Measurements from ENCODE around the gene BABAM2. TPM values are rescaled to one million over a fixed set of nuclear protein-coding genes. Genes with fewer than 3 reads are reported as not detected.

BABAM2 gene
- total RNA-seq, 1 donor from 2014 or later = 37.1 TPM

- Mint-ChIP-seq H3K9me3 (ENCODE audit: low read depth) (no peaks in the 10 kb centered on the region), H3K27me3 (no peaks in the 10 kb centered on the region), H3K36me3 (ENCODE audit: insufficient read depth) (peaks cover 4% of the 10 kb centered on the region), H3K27ac (no peak overlapping the region), H3K4me1 (ENCODE audit: low read depth) (peaks cover 5% of the 10 kb centered on the region), H3K4me3 (ENCODE audit: low read depth) (no peak overlapping the region)
- no peak for DNase-seq (ENCODE audit: low spot score, unreplicated experiment)
- TF ChIP-seq CTCF (IDR thresholded peaks at IDR 0.05; ENCODE audit: unreplicated experiment) = no peak
Measured at GRCh38 chr2:28162564-28162963, 272.0 kb downstream of the BABAM2 start.

GRCh38 chr2:28163028-28163427, 272.5 kb downstream of the BABAM2 start:
- no peak for TF ChIP-seq CTCF (IDR thresholded peaks at IDR 0.05; ENCODE audit: unreplicated experiment)
- peaks cover 5% of the 10 kb centered on the region for H3K4me1 Mint-ChIP-seq (ENCODE audit: low read depth)
- no peaks in the 10 kb centered on the region for H3K27me3 Mint-ChIP-seq
- no peak overlapping the region for H3K4me3 Mint-ChIP-seq (ENCODE audit: low read depth)
- DNase-seq (ENCODE audit: low spot score, unreplicated experiment) = no peak
- peaks cover 4% of the 10 kb centered on the region for H3K36me3 Mint-ChIP-seq (ENCODE audit: insufficient read depth)
- peak overlapping the region; percentile 40 for H3K27ac Mint-ChIP-seq
- H3K9me3 Mint-ChIP-seq (ENCODE audit: low read depth) = no peaks in the 10 kb centered on the region

- Mint-ChIP-seq H3K27ac (no peak overlapping the region), H3K4me3 (ENCODE audit: low read depth) (no peak overlapping the region), H3K27me3 (no peaks in the 10 kb centered on the region), H3K36me3 (ENCODE audit: insufficient read depth) (peaks cover 4% of the 10 kb centered on the region), H3K4me1 (ENCODE audit: low read depth) (peaks cover 5% of the 10 kb centered on the region), H3K9me3 (ENCODE audit: low read depth) (no peaks in the 10 kb centered on the region)
- no peak for DNase-seq (ENCODE audit: low spot score, unreplicated experiment)
- no peak for TF ChIP-seq CTCF (IDR thresholded peaks at IDR 0.05; ENCODE audit: unreplicated experiment)
Measured at GRCh38 chr2:28163627-28164279, 273.2 kb downstream of the BABAM2 start.

- H3K9me3 Mint-ChIP-seq (ENCODE audit: low read depth) = no peaks in the 10 kb centered on the region
- no peak overlapping the region for H3K27ac Mint-ChIP-seq
- DNase-seq (ENCODE audit: low spot score, unreplicated experiment) = no peak
- H3K4me3 Mint-ChIP-seq (ENCODE audit: low read depth) = no peak overlapping the region
- peaks cover 2% of the 10 kb centered on the region for H3K36me3 Mint-ChIP-seq (ENCODE audit: insufficient read depth)
- H3K27me3 Mint-ChIP-seq = no peaks in the 10 kb centered on the region
- H3K4me1 Mint-ChIP-seq (ENCODE audit: low read depth) = peaks cover 5% of the 10 kb centered on the region
- no peak for TF ChIP-seq CTCF (IDR thresholded peaks at IDR 0.05; ENCODE audit: unreplicated experiment)
Measured at GRCh38 chr2:28164280-28164801, 273.8 kb downstream of the BABAM2 start.

- TF ChIP-seq CTCF (IDR thresholded peaks at IDR 0.05; ENCODE audit: unreplicated experiment) = no peak
- H3K9me3 Mint-ChIP-seq (ENCODE audit: low read depth) = no peaks in the 10 kb centered on the region
Measured at GRCh38 chr2:28165087-28165635, 274.6 kb downstream of the BABAM2 start.

More at GRCh38 chr2:28165087-28165635, 274.6 kb downstream of the BABAM2 start:
- no peaks in the 10 kb centered on the region for H3K27me3 Mint-ChIP-seq
- no peak overlapping the region for H3K4me3 Mint-ChIP-seq (ENCODE audit: low read depth)
- H3K36me3 Mint-ChIP-seq (ENCODE audit: insufficient read depth) = peaks cover 2% of the 10 kb centered on the region
- DNase-seq (ENCODE audit: low spot score, unreplicated experiment) = no peak
- H3K4me1 Mint-ChIP-seq (ENCODE audit: low read depth) = peaks cover 5% of the 10 kb centered on the region
- H3K27ac Mint-ChIP-seq = no peak overlapping the region

All from progenitor cell of endocrine pancreas (in vitro differentiated cells).